ENCODE measurements around the gene WDR70. TPM values are rescaled to one million over a fixed set of nuclear protein-coding genes. Genes with fewer than 3 reads are reported as not detected.
"Not testable (repeated sequence)": the region's sequence is repeated elsewhere in the genome, so short reads cannot be mapped to it uniquely, and the experiment has no call there.

WDR70 gene
- total RNA-seq (10 to 100 TPM; 13.6 to 26.0 (median 18.4) TPM), polyA plus RNA-seq (10 to 100 TPM in 1 of 2 donors, 1 to 10 TPM in 1; 9.2 to 24.7 TPM)
- long read RNA-seq, donor 1, partial matches to known transcripts, result 0 of 7 reads
- long read RNA-seq, donor 1, other reads (novel, unspliced or antisense), result 2 of 7 reads
- long read RNA-seq, donor 2, transcript WDR70-201 (18 exons, 2,983 nt), result major isoform, 5 of 12 reads
- long read RNA-seq, donor 2, partial matches to known transcripts, result 1 of 12 reads
- long read RNA-seq, donor 2, other reads (novel, unspliced or antisense), result 4 of 12 reads
- long read RNA-seq, donor 3, transcript WDR70-201 (18 exons, 2,983 nt), result major isoform, 21 of 30 reads
- long read RNA-seq, donor 3, partial matches to known transcripts, result 4 of 30 reads
- long read RNA-seq, donor 3, other reads (novel, unspliced or antisense), result 5 of 30 reads

GRCh38 chr5:37379100-37379628 is at the start of gene WDR70:
WDR70 (plus strand) TSS chr5:37379318; CDS start chr5:37379368, 50 bp downstream.
- Histone ChIP-seq H3K4me3 (peak within 1 kb of the TSS; percentile 77 to 99 (median 92)), H3K36me3 (peaks cover 0 to 37% (median 17%) of the 10 kb centered on the region in 9 donors), H3K4me1 (peaks cover 0 to 16% (median 10%) of the 10 kb centered on the region in 9 donors), H3K27ac (peak within 1 kb of the TSS in 9 of 10 donors; percentile 33 to 85 (median 77))
- H3K9me3 ChIP-seq; H3K27me3 ChIP-seq; intact Hi-C loops (cut with DNase I): not testable (repeated sequence)
- TF ChIP-seq CTCF (IDR thresholded peaks at IDR 0.05), result peak; percentile 25 to 79 (median 60)
- DNase-seq, result peak; percentile 85 to 87
- 0 to 1% methylated on average over 36 to 38 of the region's 39 CpGs for WGBS, 2 donors
- ATAC-seq, result peak; percentile 97 to 100 (median 99)

GRCh38 chr5:37334754-37335153 is 44.4 kb upstream of the WDR70 start:
- ATAC-seq; DNase-seq; H3K9me3 ChIP-seq; H3K4me1 ChIP-seq; H3K27ac ChIP-seq; H3K27me3 ChIP-seq; H3K4me3 ChIP-seq; intact Hi-C loops (cut with DNase I): not testable (repeated sequence)
- peaks cover 0 to 100% (median 63%) of the 10 kb centered on the region in 9 donors for H3K36me3 ChIP-seq
- WGBS, 2 donors, result 92 to 96% methylated on average over 12 of the region's 12 CpGs

GRCh38 chr5:37342741-37343140 is 36.4 kb upstream of the WDR70 start:
- H3K27ac ChIP-seq, result not testable (repeated sequence)
- 98 to 99% methylated on average over 18 of the region's 18 CpGs for WGBS, 2 donors

GRCh38 chr5:37355161-37355560 is 24.0 kb upstream of the WDR70 start:
- Histone ChIP-seq H3K9me3 (no peaks in the 10 kb centered on the region), H3K36me3 (peaks cover 4 to 98% (median 49%) of the 10 kb centered on the region in 9 donors), H3K4me1 (no peaks in the 10 kb centered on the region), H3K27ac (no peak overlapping the region), H3K27me3 (no peaks in the 10 kb centered on the region), H3K4me3 (no peak overlapping the region)
- no peak for DNase-seq
- ATAC-seq, result no peak
- no peak for TF ChIP-seq CTCF (IDR thresholded peaks at IDR 0.05)
- intact Hi-C loops (cut with DNase I), result no loop called here
- 86 to 88% methylated on average over 6 of the region's 6 CpGs for WGBS, 2 donors

More at GRCh38 chr5:37342741-37343140, 36.4 kb upstream of the WDR70 start:
- H3K4me3 ChIP-seq; H3K27me3 ChIP-seq; ATAC-seq; DNase-seq; intact Hi-C loops (cut with DNase I); H3K4me1 ChIP-seq; H3K9me3 ChIP-seq: not testable (repeated sequence)
- H3K36me3 ChIP-seq, result peaks cover 0 to 100% (median 61%) of the 10 kb centered on the region in 9 donors

- ATAC-seq (peak in 1 of 8 donors; percentile 65), DNase-seq (no peak)
- Histone ChIP-seq H3K36me3 (peaks cover 0 to 7% (median 0%) of the 10 kb centered on the region in 9 donors), H3K4me1 (peaks cover 13 to 38% (median 29%) of the 10 kb centered on the region in 9 donors), H3K27ac (peak overlapping the region; percentile 51 to 90 (median 82)), H3K27me3 (no peaks in the 10 kb centered on the region), H3K9me3 (no peaks in the 10 kb centered on the region), H3K4me3 (peak overlapping the region; percentile 50 to 95 (median 78))
- 0 to 1% methylated on average over 7 of the region's 7 CpGs for WGBS, 2 donors
- TF ChIP-seq CTCF (IDR thresholded peaks at IDR 0.05), result no peak
- intact Hi-C loops (cut with DNase I), result no loop called here
Measured at GRCh38 chr5:37370550-37370863, 8.6 kb upstream of the WDR70 start.
